ENCODE results near the gene RFX8. TPM values are rescaled to one million over a fixed set of nuclear protein-coding genes. Genes with fewer than 3 reads are reported as not detected.
"Not testable (repeated sequence)": the region's sequence is repeated elsewhere in the genome, so short reads cannot be mapped to it uniquely, and the experiment has no call there.

RFX8 gene
- total and polyA plus RNA-seq, 7 donors: 0.12 to 0.83 TPM; not detected in 5

GRCh38 chr2:101466426-101466825, 8.5 kb downstream of the RFX8 start:
- no peak overlapping the region for H3K4me3 ChIP-seq
- no peaks in the 10 kb centered on the region for H3K9me3 ChIP-seq
- no peaks in the 10 kb centered on the region for H3K36me3 ChIP-seq
- intact Hi-C loops (cut with DNase I): no loop called here
- no peak overlapping the region for H3K27ac ChIP-seq
- H3K4me1 ChIP-seq: no peaks in the 10 kb centered on the region
- DNase-seq: no peak
- TF ChIP-seq POLR2A (IDR thresholded peaks at IDR 0.05) (no peak), POLR2AphosphoS5 (IDR thresholded peaks at IDR 0.05) (no peak), CTCF (IDR thresholded peaks at IDR 0.05) (no peak), EP300 (IDR thresholded peaks at IDR 0.05) (no peak)
- no peaks in the 10 kb centered on the region for H3K27me3 ChIP-seq
- 56 to 87% methylated on average over 3 of the region's 3 CpGs for WGBS, 2 donors

GRCh38 chr2:101464841-101465240, 10.1 kb downstream of the RFX8 start:
- H3K27me3 ChIP-seq: no peaks in the 10 kb centered on the region
- no peak overlapping the region for H3K27ac ChIP-seq
- WGBS, 2 donors: 93% methylated on average over 1 of the region's 1 CpG
- H3K4me1 ChIP-seq: no peaks in the 10 kb centered on the region
- TF ChIP-seq POLR2AphosphoS5 (IDR thresholded peaks at IDR 0.05): no peak
- TF ChIP-seq CTCF (IDR thresholded peaks at IDR 0.05): no peak
- TF ChIP-seq POLR2A (IDR thresholded peaks at IDR 0.05): no peak
- TF ChIP-seq EP300 (IDR thresholded peaks at IDR 0.05): no peak
- intact Hi-C loops (cut with DNase I): no loop called here
- no peak for DNase-seq
- no peaks in the 10 kb centered on the region for H3K9me3 ChIP-seq
- no peaks in the 10 kb centered on the region for H3K36me3 ChIP-seq
- no peak overlapping the region for H3K4me3 ChIP-seq

DNA sequence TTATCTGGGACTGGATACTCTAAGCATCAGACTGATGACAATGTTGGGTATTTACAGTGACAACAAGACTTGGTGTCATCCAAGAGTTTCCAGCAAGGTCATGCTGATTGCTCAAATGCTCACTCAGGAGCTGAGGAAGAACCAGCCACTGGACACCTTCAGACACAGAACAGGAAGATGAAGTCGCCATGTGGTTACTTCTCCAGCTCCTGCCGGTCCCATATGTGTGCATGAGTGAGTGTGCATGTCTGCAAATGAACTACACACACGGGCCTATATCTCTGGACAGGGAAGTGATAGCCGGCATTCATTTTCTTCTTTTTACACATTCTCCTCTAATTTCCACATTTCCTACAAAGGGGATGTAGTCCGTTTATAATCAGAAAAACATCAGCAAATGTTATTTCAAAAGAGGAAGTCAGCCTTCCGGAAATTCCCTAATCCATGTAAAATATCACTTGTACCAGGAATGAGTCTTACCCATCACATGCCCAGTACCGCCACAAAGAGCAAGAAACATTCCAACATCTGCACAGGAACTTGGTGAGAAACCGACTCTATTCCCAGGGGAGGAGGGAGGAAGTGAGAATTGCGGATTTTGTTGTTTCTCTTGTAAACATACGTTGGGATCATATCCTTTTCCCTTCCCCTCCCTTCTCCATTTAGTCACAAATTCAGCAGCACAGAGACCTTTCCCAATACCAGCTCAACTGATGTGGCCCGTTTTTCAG, 10.8 kb downstream of the RFX8 start:
- H3K27ac ChIP-seq: no peak overlapping the region
- DNase-seq: no peak

GRCh38 chr2:101463421-101463820, 11.5 kb downstream of the RFX8 start:
- TF ChIP-seq EP300 (IDR thresholded peaks at IDR 0.05) (no peak), POLR2A (IDR thresholded peaks at IDR 0.05) (no peak), POLR2AphosphoS5 (IDR thresholded peaks at IDR 0.05) (no peak), CTCF (IDR thresholded peaks at IDR 0.05) (no peak)
- Histone ChIP-seq H3K36me3 (no peaks in the 10 kb centered on the region), H3K9me3 (no peaks in the 10 kb centered on the region), H3K4me3 (no peak overlapping the region), H3K4me1 (no peaks in the 10 kb centered on the region), H3K27me3 (no peaks in the 10 kb centered on the region), H3K27ac (no peak overlapping the region)
- intact Hi-C loops (cut with DNase I): no loop called here
- no peak for DNase-seq
- WGBS, 2 donors: 93 to 95% methylated on average over 8 of the region's 8 CpGs

More for the DNA sequence above, 10.8 kb downstream of the RFX8 start:
- WGBS, 2 donors: 51 to 64% methylated on average over 11 of the region's 11 CpGs
- no peaks in the 10 kb centered on the region for H3K36me3 ChIP-seq
- intact Hi-C loops (cut with DNase I): no loop called here
- no peaks in the 10 kb centered on the region for H3K4me1 ChIP-seq
- H3K27me3 ChIP-seq: no peaks in the 10 kb centered on the region
- no peak overlapping the region for H3K4me3 ChIP-seq
- TF ChIP-seq EP300 (IDR thresholded peaks at IDR 0.05) (no peak), POLR2AphosphoS5 (IDR thresholded peaks at IDR 0.05) (peak in 2 of 4 donors; percentile 11 to 44)
- H3K9me3 ChIP-seq: no peaks in the 10 kb centered on the region

DNA sequence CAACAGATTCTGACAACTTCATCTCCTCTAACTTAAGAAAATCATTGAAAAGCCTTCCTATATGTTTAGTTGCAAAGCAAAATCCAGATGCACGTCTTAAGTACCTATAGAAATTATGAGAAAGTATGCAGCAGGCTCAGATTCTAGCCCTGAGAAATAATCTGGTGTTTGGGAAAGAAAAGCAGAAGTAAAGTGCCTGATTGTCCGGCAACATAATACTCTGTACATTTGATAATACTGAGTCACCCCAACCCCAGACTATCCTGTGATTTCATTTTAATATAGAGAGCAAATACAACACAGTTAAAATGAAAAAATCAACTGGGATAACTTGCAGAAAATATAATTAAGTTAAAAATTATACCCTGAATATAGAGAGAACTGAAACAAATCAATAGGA, 13.5 kb downstream of the RFX8 start:
- Histone ChIP-seq H3K9me3 (no peaks in the 10 kb centered on the region), H3K27ac (no peak overlapping the region), H3K27me3 (no peaks in the 10 kb centered on the region), H3K36me3 (no peaks in the 10 kb centered on the region), H3K4me3 (no peak overlapping the region), H3K4me1 (no peaks in the 10 kb centered on the region)
- TF ChIP-seq CTCF (IDR thresholded peaks at IDR 0.05) (no peak), EP300 (IDR thresholded peaks at IDR 0.05) (no peak), POLR2AphosphoS5 (IDR thresholded peaks at IDR 0.05) (no peak)
- DNase-seq: no peak
- intact Hi-C loops (cut with DNase I): no loop called here
- WGBS, 2 donors: 82 to 83% methylated on average over 2 of the region's 2 CpGs

DNA sequence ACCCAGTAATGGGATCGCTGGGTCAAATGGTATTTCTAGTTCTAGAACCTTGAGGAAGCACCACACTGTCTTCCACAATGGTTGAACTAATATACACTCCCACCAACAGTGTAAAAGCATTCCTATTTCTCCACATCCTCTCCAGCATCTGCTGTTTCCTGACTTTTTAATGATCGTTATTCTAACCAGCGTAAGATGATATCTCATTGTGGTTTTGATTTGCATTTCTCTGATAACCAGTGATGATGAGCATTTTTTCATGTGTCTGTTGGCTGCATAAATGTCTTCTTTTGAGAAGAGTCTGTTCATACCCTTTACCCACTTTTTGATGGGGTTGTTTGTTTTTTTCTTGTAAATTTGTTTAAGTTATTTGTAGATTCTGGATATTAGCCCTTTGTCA, 20.5 kb downstream of the RFX8 start:
- DNase-seq; H3K4me1 ChIP-seq; H3K36me3 ChIP-seq; intact Hi-C loops (cut with DNase I); H3K27ac ChIP-seq; H3K9me3 ChIP-seq; H3K27me3 ChIP-seq; H3K4me3 ChIP-seq: not testable (repeated sequence)
- WGBS, 2 donors: 64 to 85% methylated on average over 3 of the region's 3 CpGs

Measured in sigmoid colon (tissue), 7 donors.